Measurements from ENCODE around the gene BIRC2.
A peak's percentile ranks its signal among the peaks of the same experiment; 100 is the strongest.

BIRC2 gene

GRCh38 chr11:102422817-102423712 lies 76.1 kb downstream of the BIRC2 start:
- no peak overlapping the region for H2AFZ ChIP-seq (ENCODE audit: low read depth)
- peaks cover 73% of the 10 kb centered on the region for H3K79me2 ChIP-seq (ENCODE audit: insufficient read depth, low read depth)
- no peak overlapping the region for H3K4me3 ChIP-seq (IDR thresholded peaks at IDR 0.05; ENCODE audit: insufficient read depth, low read depth, low read length)
- no peaks in the 10 kb centered on the region for H3K36me3 ChIP-seq (ENCODE audit: insufficient read depth)
- no peak for TF ChIP-seq CTCF (conservative IDR thresholded peaks at IDR 0.05; ENCODE audit: low read depth, low read length)
- H3K4me1 ChIP-seq (ENCODE audit: low read depth, poor library complexity, severe bottlenecking) = peaks cover 80% of the 10 kb centered on the region
- H4K20me1 ChIP-seq (ENCODE audit: insufficient read depth) = no peaks in the 10 kb centered on the region
- H3K27me3 ChIP-seq (ENCODE audit: insufficient read depth, low read depth) = no peaks in the 10 kb centered on the region
- no peak overlapping the region for H3K9ac ChIP-seq
- peak overlapping the region; percentile 84 for H3K4me2 ChIP-seq
- H3K27ac ChIP-seq = peak overlapping the region; percentile 88

GRCh38 chr11:102423936-102424335 lies 76.9 kb downstream of the BIRC2 start:
- Histone ChIP-seq H3K27ac (no peak overlapping the region; the same call in 1 of the 2 replicates), H3K4me2 (peak overlapping the region; percentile 25; the same call in 1 of the 2 replicates), H3K9ac (no peak overlapping the region), H3K36me3 (ENCODE audit: insufficient read depth) (no peaks in the 10 kb centered on the region), H3K27me3 (ENCODE audit: insufficient read depth, low read depth) (no peaks in the 10 kb centered on the region), H4K20me1 (ENCODE audit: insufficient read depth) (no peaks in the 10 kb centered on the region), H3K79me2 (ENCODE audit: insufficient read depth, low read depth) (peaks cover 73% of the 10 kb centered on the region), H3K4me3 (IDR thresholded peaks at IDR 0.05; ENCODE audit: insufficient read depth, low read depth, low read length) (no peak overlapping the region), H2AFZ (ENCODE audit: low read depth) (no peak overlapping the region), H3K4me1 (ENCODE audit: low read depth, poor library complexity, severe bottlenecking) (peaks cover 88% of the 10 kb centered on the region)
- no peak for TF ChIP-seq CTCF (conservative IDR thresholded peaks at IDR 0.05; ENCODE audit: low read depth, low read length)

- no peak overlapping the region for H2AFZ ChIP-seq (ENCODE audit: low read depth)
- no peak for TF ChIP-seq CTCF (conservative IDR thresholded peaks at IDR 0.05; ENCODE audit: low read depth, low read length)
- H3K36me3 ChIP-seq (ENCODE audit: insufficient read depth) = no peaks in the 10 kb centered on the region
- peaks cover 89% of the 10 kb centered on the region for H3K4me1 ChIP-seq (ENCODE audit: low read depth, poor library complexity, severe bottlenecking)
- H3K27me3 ChIP-seq (ENCODE audit: insufficient read depth, low read depth) = no peaks in the 10 kb centered on the region
- peaks cover 58% of the 10 kb centered on the region for H3K79me2 ChIP-seq (ENCODE audit: insufficient read depth, low read depth)
- no peak overlapping the region for H3K9ac ChIP-seq
- no peaks in the 10 kb centered on the region for H4K20me1 ChIP-seq (ENCODE audit: insufficient read depth)
- H3K4me2 ChIP-seq = no peak overlapping the region
- no peak overlapping the region for H3K4me3 ChIP-seq (IDR thresholded peaks at IDR 0.05; ENCODE audit: insufficient read depth, low read depth, low read length)
- H3K27ac ChIP-seq = no peak overlapping the region
Measured at GRCh38 chr11:102426000-102426399, 79.0 kb downstream of the BIRC2 start.

- peaks cover 58% of the 10 kb centered on the region for H3K79me2 ChIP-seq (ENCODE audit: insufficient read depth, low read depth)
Measured at GRCh38 chr11:102426570-102426969, 79.6 kb downstream of the BIRC2 start.

More at GRCh38 chr11:102426570-102426969, 79.6 kb downstream of the BIRC2 start:
- Histone ChIP-seq H2AFZ (ENCODE audit: low read depth) (no peak overlapping the region), H3K4me2 (no peak overlapping the region), H3K4me3 (IDR thresholded peaks at IDR 0.05; ENCODE audit: insufficient read depth, low read depth, low read length) (no peak overlapping the region), H3K27me3 (ENCODE audit: insufficient read depth, low read depth) (no peaks in the 10 kb centered on the region), H4K20me1 (ENCODE audit: insufficient read depth) (no peaks in the 10 kb centered on the region), H3K36me3 (ENCODE audit: insufficient read depth) (no peaks in the 10 kb centered on the region), H3K4me1 (ENCODE audit: low read depth, poor library complexity, severe bottlenecking) (peaks cover 89% of the 10 kb centered on the region), H3K27ac (no peak overlapping the region), H3K9ac (no peak overlapping the region)
- TF ChIP-seq CTCF (conservative IDR thresholded peaks at IDR 0.05; ENCODE audit: low read depth, low read length) = no peak

All from KMS-11 (cell line).